ENCODE results near the gene RIMS1. TPM values are rescaled to one million over a fixed set of nuclear protein-coding genes. Genes with fewer than 3 reads are reported as not detected.

RIMS1 gene, protein sequence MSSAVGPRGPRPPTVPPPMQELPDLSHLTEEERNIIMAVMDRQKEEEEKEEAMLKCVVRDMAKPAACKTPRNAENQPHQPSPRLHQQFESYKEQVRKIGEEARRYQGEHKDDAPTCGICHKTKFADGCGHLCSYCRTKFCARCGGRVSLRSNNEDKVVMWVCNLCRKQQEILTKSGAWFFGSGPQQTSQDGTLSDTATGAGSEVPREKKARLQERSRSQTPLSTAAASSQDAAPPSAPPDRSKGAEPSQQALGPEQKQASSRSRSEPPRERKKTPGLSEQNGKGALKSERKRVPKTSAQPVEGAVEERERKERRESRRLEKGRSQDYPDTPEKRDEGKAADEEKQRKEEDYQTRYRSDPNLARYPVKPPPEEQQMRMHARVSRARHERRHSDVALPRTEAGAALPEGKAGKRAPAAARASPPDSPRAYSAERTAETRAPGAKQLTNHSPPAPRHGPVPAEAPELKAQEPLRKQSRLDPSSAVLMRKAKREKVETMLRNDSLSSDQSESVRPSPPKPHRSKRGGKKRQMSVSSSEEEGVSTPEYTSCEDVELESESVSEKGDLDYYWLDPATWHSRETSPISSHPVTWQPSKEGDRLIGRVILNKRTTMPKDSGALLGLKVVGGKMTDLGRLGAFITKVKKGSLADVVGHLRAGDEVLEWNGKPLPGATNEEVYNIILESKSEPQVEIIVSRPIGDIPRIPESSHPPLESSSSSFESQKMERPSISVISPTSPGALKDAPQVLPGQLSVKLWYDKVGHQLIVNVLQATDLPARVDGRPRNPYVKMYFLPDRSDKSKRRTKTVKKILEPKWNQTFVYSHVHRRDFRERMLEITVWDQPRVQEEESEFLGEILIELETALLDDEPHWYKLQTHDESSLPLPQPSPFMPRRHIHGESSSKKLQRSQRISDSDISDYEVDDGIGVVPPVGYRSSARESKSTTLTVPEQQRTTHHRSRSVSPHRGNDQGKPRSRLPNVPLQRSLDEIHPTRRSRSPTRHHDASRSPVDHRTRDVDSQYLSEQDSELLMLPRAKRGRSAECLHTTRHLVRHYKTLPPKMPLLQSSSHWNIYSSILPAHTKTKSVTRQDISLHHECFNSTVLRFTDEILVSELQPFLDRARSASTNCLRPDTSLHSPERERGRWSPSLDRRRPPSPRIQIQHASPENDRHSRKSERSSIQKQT (N-terminal part only)
- not detected for total RNA-seq

DNA sequence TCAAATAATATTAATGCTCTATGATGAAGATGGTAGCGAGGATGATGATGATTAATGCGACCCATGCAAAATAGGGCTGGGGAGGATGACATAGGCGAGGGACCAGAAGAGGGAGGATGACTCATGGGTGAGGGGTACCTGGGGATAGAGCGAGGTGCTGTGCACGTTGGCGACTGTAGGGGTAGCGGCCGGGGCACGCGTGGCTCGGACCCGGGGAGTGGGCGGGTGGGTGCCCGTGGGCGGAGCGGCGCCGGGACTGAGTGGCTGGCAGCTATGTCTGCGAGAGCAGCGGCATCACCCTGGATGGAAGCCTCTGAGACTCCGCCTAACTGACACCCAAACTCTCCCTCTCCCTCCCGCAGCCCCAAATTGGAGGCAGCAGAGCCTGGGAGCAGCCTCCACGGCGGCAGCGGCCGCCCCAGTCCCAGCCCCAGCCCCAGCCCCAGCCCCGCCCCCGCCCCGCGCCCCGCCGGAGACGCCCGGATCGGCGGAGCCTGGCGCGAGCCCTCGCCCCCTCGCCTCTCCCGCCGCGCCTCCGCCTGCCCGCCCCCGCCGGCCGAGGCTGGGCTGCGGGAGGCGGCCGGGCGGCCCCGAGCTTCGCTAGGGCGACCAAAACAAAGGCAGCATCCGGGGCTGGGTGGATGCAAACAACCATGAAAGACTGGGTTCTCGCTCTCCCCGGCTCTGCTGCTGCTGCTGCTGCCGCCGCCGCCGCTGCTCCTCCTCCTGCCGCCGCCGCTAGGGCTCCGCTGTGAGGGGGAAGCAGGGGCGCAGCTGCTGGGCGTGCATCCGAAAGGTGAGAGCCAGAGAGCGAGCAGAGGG is at the start of gene RIMS1:
RIMS1 (plus strand) TSS at position 367 of the 822 bp plus-strand sequence. CDS start 474 bp downstream, outside the sequence.

